ENCODE data around the gene CRX.
"Not testable (repeated sequence)": the region's sequence is repeated elsewhere in the genome, so short reads cannot be mapped to it uniquely, and the experiment has no call there.

Gene CRX

GRCh38 chr19:47858231-47858630 lies 36.5 kb downstream of the CRX start:
- H3K27ac ChIP-seq; DNase-seq (ENCODE audit: low read depth, low spot score): not testable (repeated sequence)

- not testable (repeated sequence) for DNase-seq (ENCODE audit: low read depth, low spot score)
Observed at GRCh38 chr19:47858646-47859285, 37.0 kb downstream of the CRX start, which contains the start of gene TPRX2. TPRX2 (plus strand) TSS chr19:47859235; CDS start chr19:47859247, 12 bp downstream.

GRCh38 chr19:47859838-47860237 lies 38.1 kb downstream of the CRX start:
- not testable (repeated sequence) for H3K27ac ChIP-seq; DNase-seq (ENCODE audit: low read depth, low spot score)

More at GRCh38 chr19:47858646-47859285, 37.0 kb downstream of the CRX start, which contains the start of gene TPRX2:
- not testable (repeated sequence) for H3K27ac ChIP-seq

GRCh38 chr19:47860602-47861297 lies 39.0 kb downstream of the CRX start:
- no peak for DNase-seq (ENCODE audit: low read depth, low spot score)
- H3K27ac ChIP-seq = no peak overlapping the region

- DNase-seq (ENCODE audit: low read depth, low spot score) = no peak
- no peak overlapping the region for H3K27ac ChIP-seq
Observed at GRCh38 chr19:47861630-47862029, 39.9 kb downstream of the CRX start.

- no peak for DNase-seq (ENCODE audit: low read depth, low spot score)
- H3K27ac ChIP-seq = no peak overlapping the region
Observed at GRCh38 chr19:47863514-47863936, 41.8 kb downstream of the CRX start.

- H3K27ac ChIP-seq = no peak overlapping the region
- no peak for DNase-seq (ENCODE audit: low read depth, low spot score)
Observed at GRCh38 chr19:47865166-47865565, 43.4 kb downstream of the CRX start.

GRCh38 chr19:47878906-47879305 lies 57.2 kb downstream of the CRX start:
- no peak overlapping the region for H3K27ac ChIP-seq
- DNase-seq (ENCODE audit: low read depth, low spot score) = no peak

GRCh38 chr19:47879385-47879784 lies 57.6 kb downstream of the CRX start:
- not testable (repeated sequence) for DNase-seq (ENCODE audit: low read depth, low spot score); H3K27ac ChIP-seq

GRCh38 chr19:47881757-47882156 lies 60.0 kb downstream of the CRX start:
- H3K27ac ChIP-seq = no peak overlapping the region
- no peak for DNase-seq (ENCODE audit: low read depth, low spot score)

GRCh38 chr19:47882890-47883289 lies 61.2 kb downstream of the CRX start:
- no peak for DNase-seq (ENCODE audit: low read depth, low spot score)
- H3K27ac ChIP-seq = no peak overlapping the region

GRCh38 chr19:47885067-47885463 lies 63.3 kb downstream of the CRX start:
- no peak overlapping the region for H3K27ac ChIP-seq
- DNase-seq (ENCODE audit: low read depth, low spot score) = no peak

GRCh38 chr19:47886010-47886559 lies 64.3 kb downstream of the CRX start, which contains the start of gene SULT2A1:
SULT2A1 (minus strand) TSS chr19:47886315; CDS start chr19:47886257, 58 bp downstream.
- no peak for DNase-seq (ENCODE audit: low read depth, low spot score)
- no peak within 1 kb of the TSS for H3K27ac ChIP-seq

- no peak overlapping the region for H3K27ac ChIP-seq
- DNase-seq (ENCODE audit: low read depth, low spot score) = no peak
Observed at GRCh38 chr19:47890865-47891621, 69.3 kb downstream of the CRX start.

GRCh38 chr19:47891622-47891922 lies 69.8 kb downstream of the CRX start:
- H3K27ac ChIP-seq = no peak overlapping the region

GRCh38 chr19:47891923-47892666 lies 70.4 kb downstream of the CRX start:
- DNase-seq (ENCODE audit: low read depth, low spot score) = no peak
- H3K27ac ChIP-seq = no peak overlapping the region

More at GRCh38 chr19:47891622-47891922, 69.8 kb downstream of the CRX start:
- DNase-seq (ENCODE audit: low read depth, low spot score) = no peak
